GM12891 (cell line): ENCODE measurements around the gene NPNT.

Source experiments
- DNase-seq: peaks from one replicate; pipeline ENCODE4 v3.0.0; 2011; ENCODE audit warnings: low spot score; ENCODE audit not compliant: insufficient read length
- FAIRE-seq: peaks from 2 replicates; lab custom pipeline; 2011; peaks lifted over from hg19 to GRCh38; lab: Jason Lieb, UNC
- PAX5 ChIP-seq: IDR thresholded peaks from 2 replicates; pipeline ENCODE4 v1.6.1; 2011; ENCODE audit warnings: low read length, moderate library complexity, mild to moderate bottlenecking; ENCODE audit not compliant: insufficient read depth, severe bottlenecking
- POLR2A ChIP-seq: IDR thresholded peaks from 2 replicates; pipeline ENCODE4 v1.6.1; 2011; ENCODE audit warnings: low read depth, low read length, control low read depth
- POLR2AphosphoS5 ChIP-seq: IDR thresholded peaks from 2 replicates; pipeline ENCODE4 v1.6.1; 2011; ENCODE audit warnings: low read depth, low read length, control low read depth
- POU2F2 ChIP-seq: IDR thresholded peaks from 2 replicates; pipeline ENCODE4 v1.6.1; 2011; ENCODE audit warnings: low read depth, mild to moderate bottlenecking, control low read depth, low read length, moderate library complexity
- SPI1 ChIP-seq: IDR thresholded peaks from 2 replicates; pipeline ENCODE4 v1.6.1; 2011; ENCODE audit warnings: low read depth, low read length, control low read depth
- TAF1 ChIP-seq: IDR thresholded peaks from 2 replicates; pipeline ENCODE4 v1.6.1; 2011; ENCODE audit warnings: low read depth, low read length, control low read depth

Gene NPNT

DNA sequence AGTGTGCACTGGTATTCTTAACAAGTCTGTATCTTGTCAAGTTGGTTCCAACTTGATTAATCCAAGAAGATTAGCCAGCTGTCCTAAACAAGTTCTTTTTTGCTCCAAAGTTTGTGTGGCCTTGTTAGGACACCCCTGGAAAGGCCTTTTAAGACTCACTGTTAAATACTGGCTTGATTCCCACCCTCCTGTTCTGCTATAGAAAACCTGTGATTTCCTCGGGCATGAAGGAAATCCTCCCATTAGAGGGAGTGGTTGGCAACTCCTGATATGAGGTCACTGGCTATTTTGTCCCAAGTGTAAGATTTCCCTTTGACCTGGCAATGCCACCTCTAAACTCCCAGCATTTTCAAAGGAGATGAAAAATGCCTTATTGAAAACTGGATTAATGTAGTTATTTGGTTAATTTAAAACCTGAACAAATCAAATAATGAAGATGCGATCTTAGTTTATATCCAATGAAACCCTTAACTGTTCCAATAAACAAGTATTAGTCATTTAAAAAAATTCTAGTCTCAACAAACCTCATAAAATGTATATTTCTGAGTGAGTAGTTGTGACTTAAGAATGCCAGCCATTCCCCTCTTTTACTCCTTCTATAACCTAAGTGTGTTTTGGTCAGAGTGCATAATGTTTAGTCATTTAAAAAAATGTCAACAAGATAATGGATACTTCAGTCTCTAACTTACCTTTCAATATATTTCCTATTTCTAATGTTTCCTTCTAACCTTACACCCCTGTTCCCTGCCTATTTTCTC, 94.4 kb downstream of the NPNT start:
- no peak for TF ChIP-seq SPI1
- no peak for TF ChIP-seq POU2F2
- no peak for TF ChIP-seq PAX5
- TF ChIP-seq POLR2AphosphoS5, result no peak
- TF ChIP-seq POLR2A, result no peak
- TF ChIP-seq TAF1, result no peak
- FAIRE-seq (no peak), DNase-seq (no peak)

DNA sequence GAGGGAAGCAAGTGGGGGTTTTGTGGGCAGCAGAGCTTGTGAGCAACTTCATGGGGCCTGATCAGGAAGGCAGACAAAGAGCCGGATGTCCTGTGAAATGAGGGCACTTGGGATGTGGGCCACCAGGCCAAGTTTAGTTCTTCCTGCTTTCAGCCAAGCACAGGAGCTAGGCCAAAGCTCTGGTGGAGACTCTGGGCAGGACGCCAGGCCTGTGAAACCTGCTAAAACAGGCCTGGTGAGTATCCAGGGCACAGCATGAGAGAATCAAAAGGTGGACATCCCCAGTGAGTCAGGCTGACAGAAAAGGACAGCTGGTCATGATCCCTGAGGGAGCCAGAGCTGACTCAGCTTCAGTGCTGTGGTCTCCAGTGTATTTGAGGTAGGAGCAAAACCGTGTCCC, 95.7 kb downstream of the NPNT start:
- TF ChIP-seq TAF1 (no peak), POLR2AphosphoS5 (no peak), PAX5 (no peak), SPI1 (no peak), POU2F2 (no peak), POLR2A (no peak)
- no peak for DNase-seq
- no peak for FAIRE-seq

DNA sequence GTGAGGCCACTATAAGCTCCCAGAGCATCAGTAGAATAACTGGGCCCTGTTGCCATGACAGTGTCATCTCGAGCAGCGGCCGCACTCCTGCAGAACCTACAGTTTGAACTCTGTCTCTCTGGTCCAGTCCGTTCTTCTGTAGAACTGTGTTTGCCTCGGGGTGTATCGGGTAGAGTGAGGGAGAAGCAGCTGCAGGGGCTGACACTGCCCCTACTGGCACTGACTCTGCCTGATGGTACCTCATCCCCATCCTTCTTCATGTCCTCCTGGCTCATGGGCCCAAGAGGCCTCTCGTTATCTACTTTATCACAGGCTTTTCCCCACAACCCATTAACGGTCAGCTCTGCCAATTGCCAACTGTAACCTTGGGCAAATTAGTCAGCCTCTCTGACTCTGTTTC, 96.5 kb downstream of the NPNT start:
- no peak for FAIRE-seq

DNA sequence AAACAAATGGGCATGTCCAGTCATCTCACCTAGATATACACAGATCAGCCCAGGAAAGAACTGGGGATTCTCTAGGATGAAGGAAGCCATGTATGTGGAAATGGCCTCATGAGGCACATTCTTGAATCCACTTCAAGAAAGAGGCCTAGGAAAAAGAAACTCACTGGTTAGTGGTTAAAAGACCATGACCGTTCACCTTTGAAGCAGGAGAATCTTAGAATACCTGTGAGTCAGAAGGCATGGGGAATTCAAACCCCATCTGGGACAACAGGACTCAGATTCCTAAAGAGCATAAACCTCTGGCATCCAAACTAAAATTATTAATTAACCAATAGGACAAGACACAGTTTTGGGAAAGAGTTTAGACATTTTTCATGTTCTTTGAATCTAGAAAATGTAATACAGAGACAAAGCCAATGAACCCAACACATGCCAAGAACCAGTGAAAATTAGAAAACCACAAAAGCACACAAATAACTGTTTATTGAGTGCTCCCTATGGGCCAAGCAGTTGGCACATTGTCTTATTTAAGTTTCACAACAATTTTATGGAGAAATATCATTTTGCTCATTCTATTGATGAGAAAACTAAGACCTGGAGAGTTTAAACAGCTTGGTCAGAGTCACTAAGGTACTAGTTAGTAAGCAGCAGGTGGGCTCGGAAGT, 97.5 kb downstream of the NPNT start:
- no peak for FAIRE-seq
- TF ChIP-seq TAF1, result no peak
- TF ChIP-seq POLR2A, result no peak
- TF ChIP-seq PAX5, result no peak
- no peak for TF ChIP-seq POLR2AphosphoS5
- no peak for TF ChIP-seq SPI1
- TF ChIP-seq POU2F2, result no peak
- DNase-seq, result no peak

More for the DNA sequence above, 96.5 kb downstream of the NPNT start:
- TF ChIP-seq TAF1 (no peak), POLR2A (no peak), POU2F2 (no peak), PAX5 (no peak), POLR2AphosphoS5 (no peak), SPI1 (no peak)
- no peak for DNase-seq

DNA sequence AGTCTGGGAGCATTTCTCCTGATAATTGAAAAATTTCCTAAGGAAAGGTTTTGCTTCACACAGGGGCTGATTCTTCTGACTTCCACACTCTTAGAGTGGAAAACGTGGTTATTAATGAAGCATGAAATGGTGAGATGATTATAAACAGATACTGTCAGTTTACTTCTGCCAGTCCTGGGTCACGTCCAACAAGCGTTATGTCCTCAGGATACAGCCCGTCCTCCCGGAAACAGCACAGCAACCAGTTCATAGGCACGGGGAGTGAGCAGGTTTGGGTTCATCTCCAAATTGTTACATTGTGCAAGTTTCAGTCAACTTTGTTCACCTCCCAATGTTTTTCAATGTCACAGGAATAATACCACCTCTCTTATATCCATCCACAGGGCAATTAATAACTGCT, 98.8 kb downstream of the NPNT start:
- no peak for DNase-seq
- FAIRE-seq, result no peak

DNA sequence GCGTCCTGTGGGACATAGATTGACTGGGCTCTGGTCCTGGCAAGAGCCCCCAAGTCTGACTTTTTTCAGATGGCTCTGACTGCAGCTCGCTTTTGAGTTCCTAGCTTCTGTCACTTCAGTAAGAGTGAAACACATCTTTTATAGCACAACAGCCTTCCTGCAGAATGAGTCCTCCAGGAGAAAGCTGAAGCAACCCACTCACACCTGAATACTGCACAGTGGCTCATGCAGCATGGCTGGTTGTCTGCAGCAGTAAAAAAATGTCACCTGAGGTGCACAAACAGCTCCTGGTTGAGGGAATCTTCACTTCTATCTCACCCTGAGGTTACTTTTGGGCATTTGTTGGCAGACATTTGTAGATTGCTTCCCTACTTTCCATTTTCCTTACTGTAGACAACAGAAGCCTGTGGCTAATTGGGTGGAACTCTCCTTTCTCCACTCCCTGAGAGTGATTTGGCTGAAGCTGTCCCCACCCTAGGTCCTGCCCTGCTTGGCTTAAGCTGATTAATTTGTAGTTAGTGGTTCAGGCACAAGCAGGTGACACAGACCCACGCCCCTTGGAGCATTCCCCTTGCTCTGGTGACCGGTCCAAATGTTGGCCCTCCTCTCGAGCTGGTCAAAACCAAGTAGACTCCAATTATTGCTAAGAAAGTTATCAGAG, 99.7 kb downstream of the NPNT start:
- TF ChIP-seq POU2F2, result no peak
- TF ChIP-seq PAX5, result no peak
- no peak for TF ChIP-seq POLR2AphosphoS5
- FAIRE-seq, result no peak
- DNase-seq, result no peak

More for the DNA sequence above, 98.8 kb downstream of the NPNT start:
- TF ChIP-seq PAX5 (no peak), POLR2AphosphoS5 (no peak), POLR2A (no peak), TAF1 (no peak), POU2F2 (no peak), SPI1 (no peak)

DNA sequence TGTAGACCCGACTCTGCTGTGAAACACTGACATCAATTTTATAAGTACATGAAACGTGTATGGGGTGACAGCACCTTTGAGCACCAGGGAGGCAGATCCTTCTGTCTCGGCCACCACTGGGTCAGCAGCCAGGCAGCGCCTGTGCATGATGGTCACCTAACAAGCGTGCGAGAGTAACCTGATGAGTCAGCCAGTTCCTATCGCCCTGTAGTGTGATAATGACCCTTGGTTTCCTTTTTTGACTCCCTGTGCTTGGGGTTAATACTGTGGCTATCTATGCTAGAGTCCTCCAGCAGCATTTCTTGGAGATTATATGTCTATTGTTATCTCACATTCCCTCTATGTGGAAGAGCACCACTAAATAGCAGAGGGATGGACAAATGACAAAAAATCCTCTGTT, 101.6 kb downstream of the NPNT start:
- DNase-seq (no peak), FAIRE-seq (no peak)
- TF ChIP-seq POLR2A, result no peak
- no peak for TF ChIP-seq POLR2AphosphoS5
- no peak for TF ChIP-seq POU2F2
- TF ChIP-seq TAF1, result no peak
- no peak for TF ChIP-seq PAX5
- TF ChIP-seq SPI1, result no peak

DNA sequence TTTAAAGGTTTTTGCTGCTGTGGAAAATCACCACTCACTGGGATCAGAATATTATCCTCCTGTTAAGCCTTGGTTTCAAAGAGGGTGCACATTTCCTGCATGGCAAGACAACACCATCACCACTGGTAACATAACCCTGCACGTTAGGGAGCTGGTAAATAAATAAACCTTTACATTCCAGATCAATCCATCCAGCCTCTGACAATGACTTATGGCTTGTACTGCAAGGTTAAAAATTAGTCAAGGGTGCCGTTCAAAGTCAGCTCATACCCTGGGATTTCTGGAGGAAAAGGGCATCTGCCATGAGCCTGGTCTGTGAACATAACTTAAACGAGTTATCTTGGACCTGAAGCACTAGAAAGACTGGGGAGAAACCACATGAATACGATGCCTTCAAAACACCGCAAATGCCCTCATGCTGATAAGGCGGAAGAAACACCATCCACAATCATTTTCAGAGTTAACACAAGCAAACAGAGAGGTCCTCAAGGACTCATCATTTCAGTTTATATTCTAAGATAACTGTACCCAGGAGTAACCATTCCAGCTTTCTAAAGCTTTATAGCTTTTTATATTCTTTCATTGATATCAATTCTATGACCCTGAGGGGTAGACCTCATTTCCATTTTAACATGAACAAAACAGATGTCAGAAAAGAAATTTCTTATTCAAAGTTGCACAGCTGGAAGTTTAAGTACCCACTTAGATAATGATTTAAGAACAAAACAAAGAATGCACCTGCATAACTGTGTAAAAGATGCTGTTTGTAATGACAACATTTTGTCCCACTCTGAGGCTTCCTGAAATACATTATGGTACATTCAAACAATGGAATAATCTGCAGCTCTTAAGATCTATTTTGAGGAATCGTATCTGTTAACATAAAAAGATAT, 103.1 kb downstream of the NPNT start:
- no peak for FAIRE-seq
- DNase-seq, result no peak
- no peak for TF ChIP-seq SPI1

DNA sequence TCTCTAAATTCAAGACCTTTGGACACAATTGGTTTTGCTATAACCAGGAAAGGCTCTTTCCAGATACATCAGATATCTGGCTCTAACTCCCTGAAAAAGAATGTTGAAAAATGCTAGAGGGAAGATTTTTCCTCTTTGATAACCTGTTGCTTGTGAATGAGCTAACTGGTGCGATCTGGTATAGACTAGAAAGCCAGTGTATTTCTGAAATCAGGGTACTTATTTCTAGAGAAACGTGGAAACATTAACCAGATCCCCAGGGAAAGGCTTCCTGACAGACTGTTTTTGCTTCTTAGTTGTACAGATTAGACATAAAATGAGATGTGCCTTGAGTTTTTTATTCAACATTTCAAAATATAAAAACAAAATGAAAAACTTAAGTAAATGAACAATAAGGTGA, 107.7 kb downstream of the NPNT start:
- DNase-seq, result no peak
- FAIRE-seq, result no peak
- TF ChIP-seq POLR2A, result no peak
- no peak for TF ChIP-seq PAX5
- no peak for TF ChIP-seq POLR2AphosphoS5
- no peak for TF ChIP-seq POU2F2
- TF ChIP-seq TAF1, result no peak
- no peak for TF ChIP-seq SPI1
